AG09309 (cell line): Measurements from ENCODE around the gene CYP27C1.

Experiments
- DNase-seq: peaks from one replicate; pipeline ENCODE4 v3.0.0-alpha.2; 2010; ENCODE audit warnings: low read depth
- H3K4me3 ChIP-seq: 2 replicates; pipeline ENCODE4 v1.5.1; 2011; ENCODE audit warnings: mild to moderate bottlenecking, low read depth, low read length, moderate library complexity; ENCODE audit not compliant: control insufficient read depth
- CTCF ChIP-seq: IDR thresholded peaks from 2 replicates; pipeline ENCODE4 v1.5.1; 2011; ENCODE audit warnings: mild to moderate bottlenecking, low read depth, low read length, inconsistent platforms; ENCODE audit not compliant: insufficient read depth, control insufficient read depth; ENCODE audit errors: missing control alignments

CYP27C1 gene

GRCh38 chr2:127138281-127138680 lies 81.8 kb downstream of the CYP27C1 start:
- no peak for DNase-seq
- no peak for TF ChIP-seq CTCF
- no peak overlapping the region for H3K4me3 ChIP-seq

GRCh38 chr2:127137741-127138140 lies 82.4 kb downstream of the CYP27C1 start:
- TF ChIP-seq CTCF, result no peak
- no peak overlapping the region for H3K4me3 ChIP-seq
- no peak for DNase-seq

- no peak for TF ChIP-seq CTCF
- H3K4me3 ChIP-seq, result no peak overlapping the region
- no peak for DNase-seq
These were observed 82.9 kb downstream of the CYP27C1 start for GRCh38 chr2:127137225-127137624.

GRCh38 chr2:127134833-127135830 lies 85.0 kb downstream of the CYP27C1 start:
- H3K4me3 ChIP-seq, result no peak overlapping the region
- TF ChIP-seq CTCF, result no peak
- DNase-seq, result no peak

GRCh38 chr2:127134235-127134634 lies 85.9 kb downstream of the CYP27C1 start:
- H3K4me3 ChIP-seq, result no peak overlapping the region
- TF ChIP-seq CTCF, result no peak
- DNase-seq, result no peak
